ENCODE results near the gene GPN2. TPM values are rescaled to one million over a fixed set of nuclear protein-coding genes. Genes with fewer than 3 reads are reported as not detected.
"Not testable (repeated sequence)": the region's sequence is repeated elsewhere in the genome, so short reads cannot be mapped to it uniquely, and the experiment has no call there.

Gene GPN2
- total RNA-seq, 1 donor from 2014 or later: 34.1 TPM

DNA sequence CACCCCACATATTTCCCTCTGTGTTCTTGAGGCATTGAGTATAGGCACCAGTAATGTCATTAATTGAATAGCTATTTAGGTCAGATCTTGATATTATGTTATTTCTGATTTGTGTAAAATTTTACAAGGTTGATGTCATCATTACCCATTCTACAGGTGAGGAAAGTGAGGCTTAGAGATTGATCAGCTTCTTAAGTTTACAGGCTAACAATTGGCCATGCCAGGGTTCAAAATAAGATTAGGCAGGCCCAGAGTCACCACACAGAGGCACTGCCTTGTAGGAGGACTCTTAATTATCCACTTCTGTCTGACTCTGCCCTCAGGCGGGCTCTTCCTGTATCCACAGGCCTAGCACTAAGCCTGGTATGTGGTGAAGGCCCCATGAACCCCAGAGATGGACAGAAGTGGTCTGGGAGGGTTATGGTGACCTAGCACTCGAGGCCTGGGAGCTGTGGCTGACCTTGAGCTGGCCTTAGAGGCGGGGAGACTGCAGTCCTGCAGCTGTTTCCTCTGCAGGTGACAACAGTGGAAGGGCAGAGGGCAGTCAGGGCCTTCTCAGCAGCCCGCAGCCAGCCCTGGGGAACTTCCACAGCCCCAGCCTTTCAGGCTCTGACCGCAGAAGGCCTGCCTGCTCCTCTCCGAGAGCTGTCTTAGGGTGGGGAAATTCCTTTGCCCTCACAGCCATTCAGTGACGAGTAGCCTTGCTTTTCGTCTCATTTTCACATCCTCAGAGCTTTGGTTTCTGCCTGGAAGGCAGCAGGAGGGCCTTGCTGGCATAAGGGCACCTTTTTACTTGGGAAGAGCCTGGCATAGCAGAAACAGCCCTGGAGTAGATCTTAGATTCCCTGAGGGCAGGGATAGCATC is 51.4 kb downstream of the GPN2 start:
- intact Hi-C loops (cut with micrococcal nuclease): no loop called here

DNA sequence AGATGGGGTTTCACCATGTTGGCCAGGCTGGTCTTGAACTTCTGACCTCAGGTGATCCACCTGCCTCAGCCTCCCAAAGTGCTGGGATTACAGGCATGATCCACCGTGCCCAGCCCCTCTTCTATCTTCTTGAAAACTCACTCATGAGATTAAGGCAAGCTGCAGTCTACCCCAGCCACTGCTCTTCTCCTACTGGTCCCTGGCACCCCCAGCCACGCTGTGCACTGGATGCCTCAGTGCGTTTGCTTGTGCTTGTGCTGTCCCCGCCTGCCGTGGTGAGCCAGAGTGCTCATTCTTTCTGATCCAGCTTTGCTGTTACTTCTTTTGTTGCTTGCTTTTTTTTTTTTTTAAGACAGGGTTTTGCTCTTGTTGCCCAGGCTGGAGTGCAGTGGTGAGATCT is 52.4 kb downstream of the GPN2 start:
- intact Hi-C loops (cut with micrococcal nuclease): not testable (repeated sequence)

DNA sequence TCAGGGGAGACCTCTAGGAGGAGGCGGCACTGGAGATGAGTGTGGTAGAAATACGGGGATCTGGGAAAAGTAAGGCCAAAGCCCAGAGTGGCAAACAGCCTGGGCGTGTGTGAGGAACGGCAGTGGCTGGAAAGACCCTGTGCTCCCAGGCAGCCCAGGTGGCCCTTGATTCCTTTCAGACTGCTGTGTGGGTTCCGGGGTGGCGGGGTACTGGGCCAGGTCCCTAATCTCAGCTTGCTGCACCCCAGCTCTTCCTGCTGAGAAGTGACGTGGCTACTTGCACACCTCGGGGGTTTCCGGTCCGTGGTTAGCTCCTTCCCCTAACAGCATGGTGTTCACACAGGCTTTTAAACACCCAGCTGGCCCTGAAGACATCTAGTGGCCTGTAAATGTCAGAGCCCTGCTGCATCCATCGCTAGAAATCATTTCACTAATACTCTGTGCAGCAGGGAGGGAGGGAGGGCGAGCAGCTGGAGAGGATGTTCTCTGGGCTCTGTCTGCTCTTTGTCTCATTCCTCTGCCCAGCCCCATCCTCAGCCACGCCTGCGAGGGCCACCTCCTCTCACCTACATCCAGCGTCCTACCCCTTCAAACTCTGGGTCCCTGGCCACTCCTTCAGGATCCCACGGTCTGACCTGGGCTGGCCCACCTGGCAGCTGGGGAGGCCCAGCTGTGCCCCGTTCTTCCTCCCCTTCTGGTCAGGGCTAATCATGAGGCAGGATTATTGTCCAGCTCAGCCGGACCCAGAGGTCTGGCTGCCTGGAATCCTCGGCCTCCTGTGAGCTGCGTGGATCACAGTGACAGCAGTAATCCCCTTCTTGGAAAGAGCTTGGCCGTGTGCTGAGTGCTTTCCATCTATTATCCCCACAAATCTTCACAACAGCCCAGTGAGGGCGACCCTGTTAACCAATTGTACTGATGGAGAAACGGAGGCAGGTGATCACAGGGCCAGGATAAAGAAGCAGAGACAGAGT is 56.4 kb downstream of the GPN2 start:
- intact Hi-C loops (cut with micrococcal nuclease): loop anchor here (1.0 to 2.0 kb wide), 8 partner anchors 8 to 231 kb away; no protein-coding TSS in a partner anchor

DNA sequence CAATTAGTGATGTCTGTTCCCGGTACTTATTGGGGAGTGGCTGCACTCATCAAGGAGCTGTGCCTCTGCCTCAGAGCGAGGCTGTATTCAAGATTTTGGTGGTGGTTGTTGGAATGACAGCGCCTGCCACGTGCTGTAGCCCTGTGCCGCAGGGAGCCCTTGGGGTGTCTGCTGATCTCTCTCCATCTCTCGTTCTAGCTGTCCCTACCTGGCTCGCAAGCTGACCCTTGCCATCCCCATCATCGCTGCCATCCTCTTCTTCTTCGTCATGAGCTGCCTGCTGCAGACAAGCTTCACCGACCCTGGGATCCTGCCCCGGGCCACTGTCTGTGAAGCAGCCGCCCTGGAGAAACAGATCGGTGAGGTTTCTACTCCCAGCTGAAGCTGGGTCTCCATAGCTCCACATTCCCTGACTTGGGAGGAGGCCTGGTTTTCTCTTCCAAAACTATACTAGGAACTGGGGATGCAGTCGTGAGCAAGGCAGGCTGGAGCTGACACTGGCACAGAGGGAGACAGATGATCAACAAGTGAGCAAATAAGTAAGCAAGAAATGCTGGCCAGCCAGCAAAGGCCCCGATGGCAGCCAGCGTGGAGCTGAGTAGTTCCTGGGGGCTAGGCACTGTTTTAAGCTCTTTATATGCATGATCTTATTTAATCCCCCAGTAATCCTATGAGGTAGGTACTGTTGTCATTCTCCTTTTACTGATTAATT is 57.7 kb downstream of the GPN2 start:
- intact Hi-C loops (cut with micrococcal nuclease): loop anchor here (2.0 kb wide), 1 partner anchor 32 kb away; no protein-coding TSS in a partner anchor

DNA sequence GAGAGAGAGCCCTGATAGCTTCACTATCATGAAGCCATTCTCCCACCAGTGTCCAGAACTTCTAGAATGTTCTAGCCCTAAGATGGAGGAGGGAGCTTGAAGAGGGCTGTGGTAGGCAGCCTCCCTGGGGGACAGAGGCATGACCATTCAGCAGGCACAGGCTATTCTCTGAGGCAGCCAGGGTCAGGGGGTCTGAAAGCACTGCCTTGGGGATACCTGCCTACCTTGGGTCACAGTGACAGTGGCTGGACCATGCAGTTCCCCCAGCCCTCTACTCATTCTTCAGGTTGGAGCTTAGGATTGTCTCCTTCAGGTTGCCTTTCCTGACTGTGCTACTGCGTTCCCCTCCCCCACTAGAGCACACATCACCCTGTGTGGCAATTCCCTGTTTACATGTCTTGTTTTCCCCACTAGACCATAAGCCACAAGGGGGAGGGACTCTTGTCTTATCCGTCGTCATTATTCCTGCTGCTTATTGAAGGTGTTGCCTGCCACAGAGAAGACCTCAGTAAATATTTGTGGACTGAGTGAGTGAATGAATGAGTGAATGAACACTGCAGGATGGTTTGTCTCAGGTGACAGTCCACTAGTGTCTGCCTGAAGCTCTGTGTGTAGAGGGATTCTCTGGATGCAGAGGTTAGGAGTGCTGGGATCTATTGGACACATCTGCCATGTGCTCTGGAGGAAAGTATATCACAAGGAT is 58.4 kb downstream of the GPN2 start:
- intact Hi-C loops (cut with micrococcal nuclease): loop anchor here (2.0 kb wide), 1 partner anchor 33 kb away; no protein-coding TSS in a partner anchor

DNA sequence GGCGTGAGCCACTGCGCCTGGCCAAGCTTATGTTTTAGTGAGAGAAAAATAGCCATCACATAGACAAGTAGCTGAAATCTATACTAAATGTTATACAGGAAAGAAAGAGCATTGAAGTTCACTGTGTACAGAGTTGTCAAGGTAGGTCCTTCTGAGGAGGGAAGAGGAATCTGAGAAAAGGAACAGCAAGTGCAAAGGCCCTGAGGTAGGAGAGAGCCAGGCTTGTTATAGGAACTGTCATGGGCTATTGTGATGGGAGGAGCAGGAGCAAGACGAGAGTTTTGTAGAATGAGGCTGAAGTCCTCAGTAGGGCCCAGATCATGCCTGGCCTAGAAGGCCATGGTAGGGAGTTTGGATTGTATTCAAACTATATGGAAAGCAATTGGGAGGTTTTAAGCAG is 59.0 kb downstream of the GPN2 start:
- intact Hi-C loops (cut with micrococcal nuclease): no loop called here

DNA sequence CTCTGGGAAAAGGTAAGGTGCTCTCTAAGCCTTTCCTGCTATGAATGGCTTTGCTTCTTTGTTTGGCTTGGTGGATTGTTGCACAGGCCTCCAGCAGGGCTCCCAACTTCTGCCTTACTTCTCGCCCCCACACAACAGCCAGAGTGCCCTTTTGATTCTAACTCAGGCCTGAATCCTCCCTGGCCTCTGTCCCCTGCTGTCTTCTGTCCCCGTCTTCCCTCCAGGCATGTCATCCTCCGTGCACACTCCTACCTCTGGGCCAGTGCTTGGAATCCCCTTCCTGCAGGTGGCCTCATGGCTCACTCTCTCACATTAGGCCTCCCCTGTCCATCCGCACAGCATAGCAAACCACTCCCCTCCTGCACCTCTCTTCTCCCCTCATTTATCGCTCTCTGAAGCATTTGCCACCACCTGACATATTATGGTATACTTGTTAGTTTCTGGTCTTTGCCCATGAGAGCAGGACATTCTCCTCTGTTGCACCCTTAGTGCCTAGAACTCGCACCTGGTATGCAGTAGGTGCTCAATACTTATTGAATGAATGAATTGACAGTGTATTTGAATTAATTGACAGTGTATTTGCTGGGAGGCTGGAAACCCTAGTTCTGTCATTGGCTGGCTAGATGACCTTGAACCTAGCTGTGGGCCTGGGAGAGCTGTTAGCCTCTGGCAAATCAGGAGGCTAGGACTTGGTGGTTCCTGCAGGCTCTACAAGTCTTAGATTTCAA is 60.7 kb downstream of the GPN2 start:
- intact Hi-C loops (cut with micrococcal nuclease): no loop called here

DNA sequence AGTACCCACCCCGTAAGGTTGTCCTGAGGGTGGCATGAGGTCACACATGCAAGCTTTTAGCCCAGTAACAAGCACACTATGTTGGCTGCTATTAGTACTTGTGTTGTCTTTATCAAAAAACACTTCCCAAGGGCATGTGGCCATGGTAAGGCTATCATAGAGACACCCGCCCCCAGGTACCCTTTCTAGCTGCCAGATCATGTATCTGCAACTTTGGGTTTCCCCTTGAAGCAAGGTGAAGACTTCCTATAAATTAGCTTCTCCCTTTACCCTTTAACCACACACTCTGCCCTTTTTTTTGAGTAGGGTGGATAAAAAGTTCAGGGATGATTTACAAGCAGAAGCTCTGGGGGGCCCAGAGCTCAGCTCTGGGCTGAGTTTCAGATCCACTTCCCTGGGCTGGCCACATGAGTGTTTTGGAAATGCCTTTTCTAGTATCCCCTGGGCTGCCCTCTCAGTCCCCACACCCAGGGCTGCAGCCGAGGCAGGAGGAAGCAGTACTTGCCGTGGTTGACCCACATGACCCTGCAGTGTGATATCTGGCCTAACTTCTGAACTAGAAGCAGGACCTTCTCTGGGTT is 61.6 kb downstream of the GPN2 start:
- intact Hi-C loops (cut with micrococcal nuclease): loop anchor here (1.0 kb wide), 1 partner anchor 62 kb away; the partner anchor contains the start of gene GPN2

DNA sequence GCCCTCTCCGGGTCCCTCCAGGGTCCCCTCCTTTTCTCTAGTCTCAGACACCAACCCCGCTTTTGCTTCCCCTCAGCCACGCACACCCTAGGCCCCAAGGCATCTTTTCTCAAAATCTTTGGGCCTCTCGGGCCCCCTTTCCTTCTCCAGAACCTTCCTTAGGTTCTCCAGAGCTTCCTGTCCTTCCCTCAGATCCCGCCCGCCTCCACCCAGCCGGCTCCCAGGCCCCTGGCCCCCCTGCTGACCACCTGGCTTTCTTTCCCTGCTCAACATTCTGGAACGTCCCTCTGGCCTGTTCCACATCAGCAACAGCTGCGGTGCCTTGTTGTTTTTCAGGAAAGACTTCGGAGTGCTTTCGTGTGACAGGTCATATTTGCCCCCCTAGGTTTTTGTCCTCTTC is 62.4 kb downstream of the GPN2 start:
- intact Hi-C loops (cut with micrococcal nuclease): loop anchor here (1.0 kb wide), 1 partner anchor 63 kb away; the partner anchor contains the start of gene GPN2

DNA sequence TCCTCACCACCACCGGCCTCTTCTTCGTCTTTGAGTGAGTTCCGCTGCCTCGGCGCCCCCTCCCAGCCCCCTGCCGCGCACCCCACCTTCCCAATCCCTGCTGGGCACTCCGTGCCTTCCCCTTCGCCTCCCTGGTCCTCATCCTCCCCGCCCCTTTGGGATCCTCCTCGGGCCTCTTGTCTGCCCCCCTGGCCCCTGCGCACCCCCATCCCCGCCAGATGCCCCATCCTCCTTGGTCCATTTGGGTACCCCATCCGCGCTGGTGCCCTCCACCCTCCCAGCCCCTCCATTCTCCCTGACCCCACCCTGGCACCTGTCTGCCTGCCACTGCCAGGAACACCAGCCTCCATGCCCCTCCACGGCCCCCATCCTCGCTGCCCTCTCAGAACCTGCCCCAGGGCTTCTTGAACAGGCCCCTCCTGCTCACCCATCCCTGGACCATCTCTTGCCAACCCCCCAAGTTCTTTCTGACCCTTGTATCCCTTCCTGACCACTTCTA is 62.9 kb downstream of the GPN2 start:
- intact Hi-C loops (cut with micrococcal nuclease): no loop called here

DNA sequence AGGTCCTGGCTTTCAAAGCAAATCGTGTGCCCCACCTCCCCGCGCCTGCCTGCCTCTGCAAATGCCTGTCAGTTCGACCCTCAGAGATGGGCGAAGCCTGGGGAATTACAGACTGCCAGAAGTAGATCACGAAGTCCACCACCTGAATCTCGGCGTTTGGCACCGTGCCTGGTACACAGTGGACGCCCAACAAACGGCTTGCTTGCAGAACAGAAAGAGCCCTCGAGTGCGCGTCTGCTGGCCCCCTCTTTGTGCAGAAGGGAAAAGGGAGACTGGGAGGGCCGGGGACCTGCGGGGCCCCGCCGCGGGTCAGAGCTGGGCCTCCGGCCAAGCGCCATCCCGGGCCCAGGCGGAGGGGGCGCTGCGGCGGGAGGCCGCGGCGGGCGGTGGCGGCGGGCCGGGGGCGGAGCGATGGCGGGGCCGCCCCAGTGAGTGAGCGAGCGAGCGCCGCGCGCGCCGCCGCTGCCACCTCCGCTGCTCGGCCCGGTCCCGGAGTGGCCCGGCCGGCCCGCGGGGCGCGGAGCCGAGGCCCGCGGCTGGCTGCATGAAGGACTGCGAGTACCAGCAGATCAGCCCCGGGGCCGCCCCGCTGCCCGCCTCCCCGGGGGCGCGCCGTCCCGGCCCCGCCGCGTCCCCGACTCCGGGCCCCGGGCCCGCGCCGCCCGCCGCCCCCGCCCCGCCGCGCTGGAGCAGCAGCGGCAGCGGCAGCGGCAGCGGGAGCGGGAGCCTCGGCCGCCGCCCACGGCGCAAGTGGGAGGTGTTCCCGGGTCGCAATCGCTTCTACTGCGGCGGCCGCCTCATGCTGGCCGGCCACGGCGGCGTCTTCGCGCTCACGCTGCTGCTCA is 63.6 kb downstream of the GPN2 start, which contains the start of gene ZDHHC18:
ZDHHC18 (plus strand) TSS at position 428 of the 845 bp plus-strand sequence; CDS start at position 545, 117 bp downstream.
- intact Hi-C loops (cut with micrococcal nuclease): loop anchor here (1.0 kb wide), 1 partner anchor 39 kb away; no protein-coding TSS in a partner anchor

Other genes starting within 250 kb of the GPN2 start
- 124 and 130 TPM in 2 replicates for gene ARID1A, start 194.3 kb downstream of the GPN2 start, total RNA-seq
- gene PIGV, start 102.3 kb downstream of the GPN2 start, total RNA-seq: 11.3 and 12.2 TPM in 2 replicates
- gene ZDHHC18, start 63.6 kb downstream of the GPN2 start, total RNA-seq: 87.9 and 89.0 TPM in 2 replicates
- 1.2 and 1.4 TPM in 2 replicates for gene SFN, start 27.1 kb downstream of the GPN2 start, total RNA-seq
- 14.8 and 19.0 TPM in 2 replicates for gene GPATCH3, start 10.2 kb upstream of the GPN2 start, total RNA-seq
- not detected in 2 replicates for gene NR0B2, start 23.7 kb upstream of the GPN2 start, total RNA-seq
- 71.8 and 74.6 TPM in 2 replicates for gene NUDC, start 31.5 kb upstream of the GPN2 start, total RNA-seq
- not detected in 2 replicates for gene KDF1, start 70.2 kb upstream of the GPN2 start, total RNA-seq
- gene TRNP1, start 103.4 kb upstream of the GPN2 start, total RNA-seq: 0.32 and 0.68 TPM in 2 replicates
- gene TENT5B, start 122.6 kb upstream of the GPN2 start, total RNA-seq: not detected in 2 replicates

All from T-helper 1 cell treated with Interleukin-12 subunit alpha and Interleukin-12 subunit beta and Interleukin-4 antibody, amounts not matched to agents 30 ng/mL and 1 ng/mL, for 36 hours (primary cell).